DND-41 (cell line): ENCODE data around the gene MRPL58.
"Not testable (repeated sequence)": the region's sequence is repeated elsewhere in the genome, so short reads cannot be mapped to it uniquely, and the experiment has no call there.

Source experiments
- ATAC-seq: fragments of 200-7000 bp; cut with Tn5 transposase; 3 replicates; pipeline ENCODE4 v1.9.1; 2021; ENCODE audit warnings: low read depth; ENCODE audit not compliant: insufficient read depth
- DNase-seq: peaks from one replicate; pipeline ENCODE4 v3.0.0-alpha.2; 2020
- H2AFZ ChIP-seq: 2 replicates; pipeline ENCODE4 v1.6.0; 2012; ENCODE audit warnings: low read depth, low read length
- H3K27ac ChIP-seq: 2 replicates; pipeline ENCODE4 v1.5.1; 2012; ENCODE audit warnings: low read length, inconsistent platforms
- H3K27me3 ChIP-seq: fragments of 200-600 bp; sonication (generic); 2 replicates; pipeline ENCODE4 v1.6.0; 2012; ENCODE audit warnings: low read length, mild to moderate bottlenecking, inconsistent platforms; ENCODE audit not compliant: insufficient read depth, poor library complexity
- H3K36me3 ChIP-seq: 2 replicates; pipeline ENCODE4 v1.5.1; 2012; ENCODE audit warnings: low read length, inconsistent platforms; ENCODE audit not compliant: insufficient read depth
- H3K4me1 ChIP-seq: 2 replicates; pipeline ENCODE4 v1.5.1; 2012; ENCODE audit warnings: mild to moderate bottlenecking, low read length; ENCODE audit not compliant: insufficient read depth
- H3K4me2 ChIP-seq: 2 replicates; pipeline ENCODE4 v1.6.0; 2012; ENCODE audit warnings: mild to moderate bottlenecking, moderate library complexity, low read length, inconsistent platforms; ENCODE audit not compliant: insufficient read depth
- H3K4me3 ChIP-seq, 2 experiments: fragments of 200-600 bp in 1 of 2; shearing (Covaris generic) in 1 of 2; 2 replicates each; pipeline ENCODE4 v1.5.1; 2012 to 2016; ENCODE audit warnings: inconsistent platforms in 2 of 2, low read length in 2 of 2, mild to moderate bottlenecking in 2 of 2, low read depth in 1 of 2, moderate library complexity in 1 of 2
- H3K79me2 ChIP-seq: 2 replicates; pipeline ENCODE4 v1.6.0; 2012; ENCODE audit warnings: low read length, inconsistent platforms; ENCODE audit not compliant: insufficient read depth
- H3K9ac ChIP-seq: 2 replicates; pipeline ENCODE4 v1.6.0; 2012; ENCODE audit warnings: low read depth, mild to moderate bottlenecking, inconsistent platforms, low read length, moderate library complexity
- H3K9me3 ChIP-seq: 2 replicates; pipeline ENCODE4 v1.5.1; 2012; ENCODE audit warnings: low read length, moderate library complexity, mild to moderate bottlenecking, inconsistent platforms; ENCODE audit not compliant: insufficient read depth, severe bottlenecking
- H4K20me1 ChIP-seq: 2 replicates; pipeline ENCODE4 v1.6.0; 2012; ENCODE audit warnings: low read length; ENCODE audit not compliant: insufficient read depth
- CTCF ChIP-seq: IDR thresholded peaks from 2 replicates; pipeline ENCODE4 v1.5.1; 2012; ENCODE audit warnings: borderline replicate concordance, low read length, moderate library complexity, mild to moderate bottlenecking; ENCODE audit not compliant: poor library complexity, severe bottlenecking; ENCODE audit errors: extremely low read depth
- EZH2 ChIP-seq: IDR thresholded peaks from 3 replicates; pipeline ENCODE4 v1.6.1; 2012; ENCODE audit warnings: borderline replicate concordance, low read depth, mild to moderate bottlenecking, moderate library complexity, low read length, inconsistent platforms; ENCODE audit not compliant: severe bottlenecking

Gene MRPL58

GRCh38 chr17:75020331-75021110 lies 8.1 kb downstream of the MRPL58 start:
- no peak overlapping the region for H3K4me3 ChIP-seq
- H3K79me2 ChIP-seq: peaks cover 6% of the 10 kb centered on the region
- peaks cover 48% of the 10 kb centered on the region for H3K36me3 ChIP-seq
- no peak for ATAC-seq
- H2AFZ ChIP-seq: no peak overlapping the region
- H3K9ac ChIP-seq: no peak overlapping the region
- TF ChIP-seq CTCF: no peak
- H3K27me3 ChIP-seq: no peaks in the 10 kb centered on the region
- peaks cover 22% of the 10 kb centered on the region for H3K4me1 ChIP-seq
- H3K27ac ChIP-seq: no peak overlapping the region
- no peak for DNase-seq
- H4K20me1 ChIP-seq: 0 out of 2 replicates have a peak, but pooled peaks cover 5% of the 10 kb centered on the region
- H3K4me2 ChIP-seq: no peak overlapping the region
- H3K9me3 ChIP-seq: no peaks in the 10 kb centered on the region

- Histone ChIP-seq H4K20me1 (no peaks in the 10 kb centered on the region), H3K27ac (peak overlapping the region; percentile 14), H3K4me3 (peak overlapping the region in 1 of 2 experiments; percentile 0; a peak in 1 of 4 replicates), H3K79me2 (no peaks in the 10 kb centered on the region), H3K36me3 (peaks cover 29% of the 10 kb centered on the region), H3K9ac (no peak overlapping the region), H2AFZ (peak overlapping the region; percentile 9; the same call in 1 of the 2 replicates), H3K4me1 (peaks cover 31% of the 10 kb centered on the region), H3K9me3 (peaks cover 4% of the 10 kb centered on the region), H3K4me2 (peak overlapping the region; percentile 50), H3K27me3 (no peaks in the 10 kb centered on the region)
- DNase-seq (peak; percentile 83), ATAC-seq (peak; percentile 76; the same call in 2 of the 3 replicates)
- TF ChIP-seq EZH2: no peak
- no peak for TF ChIP-seq CTCF
Observed at GRCh38 chr17:75024686-75025397, 12.4 kb downstream of the MRPL58 start.

- not testable (repeated sequence) for H2AFZ ChIP-seq, H3K79me2 ChIP-seq, H4K20me1 ChIP-seq, H3K9me3 ChIP-seq, H3K27me3 ChIP-seq, DNase-seq, H3K9ac ChIP-seq
- Histone ChIP-seq H3K4me2 (peak overlapping the region; percentile 50), H3K4me1 (peaks cover 31% of the 10 kb centered on the region), H3K36me3 (peaks cover 25% of the 10 kb centered on the region), H3K4me3 (peak overlapping the region in 1 of 2 experiments; percentile 18; a peak in 2 of 4 replicates), H3K27ac (peak overlapping the region; percentile 58; the same call in 1 of the 2 replicates)
- peak; percentile 91 for ATAC-seq
Observed at GRCh38 chr17:75025398-75025734, 12.9 kb downstream of the MRPL58 start.

- H3K4me3 ChIP-seq, H4K20me1 ChIP-seq, H3K79me2 ChIP-seq, H3K4me2 ChIP-seq, H3K27ac ChIP-seq, H2AFZ ChIP-seq, H3K9ac ChIP-seq, H3K27me3 ChIP-seq, ATAC-seq, DNase-seq: not testable (repeated sequence)
- Histone ChIP-seq H3K9me3 (peaks cover 13% of the 10 kb centered on the region), H3K36me3 (peaks cover 12% of the 10 kb centered on the region), H3K4me1 (peaks cover 31% of the 10 kb centered on the region)
Observed at GRCh38 chr17:75026650-75027049, 14.2 kb downstream of the MRPL58 start.
